Globus pallidus (tissue), 1 donor: ENCODE results near the gene SPATS2.
"Not testable (repeated sequence)": the region's sequence is repeated elsewhere in the genome, so short reads cannot be mapped to it uniquely, and the experiment has no call there.

Experiments used
- DNase-seq: peaks from one replicate; pipeline ENCODE4 v3.0.0-alpha.2; 2015; ENCODE audit warnings: low spot score

Gene SPATS2

GRCh38 chr12:49518914-49519573 is 151.8 kb downstream of the SPATS2 start:
- DNase-seq: no peak

- DNase-seq: no peak
Measured at GRCh38 chr12:49519574-49519936, 152.3 kb downstream of the SPATS2 start.

- DNase-seq: no peak
Measured at GRCh38 chr12:49521389-49521788, 154.1 kb downstream of the SPATS2 start.

GRCh38 chr12:49524660-49525324 is 157.5 kb downstream of the SPATS2 start:
- DNase-seq: no peak

- no peak for DNase-seq
Measured at GRCh38 chr12:49525942-49526341, 158.7 kb downstream of the SPATS2 start.

- no peak for DNase-seq
Measured at GRCh38 chr12:49527361-49528130, 160.3 kb downstream of the SPATS2 start.

GRCh38 chr12:49529414-49529813 is 162.2 kb downstream of the SPATS2 start:
- DNase-seq: no peak

- no peak for DNase-seq
Measured at GRCh38 chr12:49531745-49532144, 164.5 kb downstream of the SPATS2 start.

GRCh38 chr12:49533331-49533730 is 166.1 kb downstream of the SPATS2 start:
- no peak for DNase-seq

GRCh38 chr12:49534122-49534521 is 166.9 kb downstream of the SPATS2 start:
- not testable (repeated sequence) for DNase-seq

GRCh38 chr12:49534731-49535278 is 167.5 kb downstream of the SPATS2 start:
- DNase-seq: no peak

- no peak for DNase-seq
Measured at GRCh38 chr12:49535921-49536525, 168.8 kb downstream of the SPATS2 start.

GRCh38 chr12:49536526-49537071 is 169.3 kb downstream of the SPATS2 start:
- no peak for DNase-seq

- DNase-seq: no peak
Measured at GRCh38 chr12:49537231-49537751, 170.0 kb downstream of the SPATS2 start.

- no peak for DNase-seq
Measured at GRCh38 chr12:49537752-49538509, 170.7 kb downstream of the SPATS2 start.

- peak; percentile 37 for DNase-seq
Measured at GRCh38 chr12:49538510-49539403, 171.5 kb downstream of the SPATS2 start, which contains the start of gene KCNH3. Gene KCNH3, plus strand, starts transcription at chr12:49539030. Its CDS starts 387 bp downstream, at chr12:49539417.

GRCh38 chr12:49539406-49540228 is 172.4 kb downstream of the SPATS2 start:
- no peak for DNase-seq

- DNase-seq: no peak
Measured at GRCh38 chr12:49540229-49541139, 173.2 kb downstream of the SPATS2 start.
